ENCODE measurements around the gene PLIN4. TPM values are rescaled to one million over a fixed set of nuclear protein-coding genes. Genes with fewer than 3 reads are reported as not detected.

PLIN4 gene
- total RNA-seq, 1 donor from 2014 or later, result 4.1 TPM

DNA sequence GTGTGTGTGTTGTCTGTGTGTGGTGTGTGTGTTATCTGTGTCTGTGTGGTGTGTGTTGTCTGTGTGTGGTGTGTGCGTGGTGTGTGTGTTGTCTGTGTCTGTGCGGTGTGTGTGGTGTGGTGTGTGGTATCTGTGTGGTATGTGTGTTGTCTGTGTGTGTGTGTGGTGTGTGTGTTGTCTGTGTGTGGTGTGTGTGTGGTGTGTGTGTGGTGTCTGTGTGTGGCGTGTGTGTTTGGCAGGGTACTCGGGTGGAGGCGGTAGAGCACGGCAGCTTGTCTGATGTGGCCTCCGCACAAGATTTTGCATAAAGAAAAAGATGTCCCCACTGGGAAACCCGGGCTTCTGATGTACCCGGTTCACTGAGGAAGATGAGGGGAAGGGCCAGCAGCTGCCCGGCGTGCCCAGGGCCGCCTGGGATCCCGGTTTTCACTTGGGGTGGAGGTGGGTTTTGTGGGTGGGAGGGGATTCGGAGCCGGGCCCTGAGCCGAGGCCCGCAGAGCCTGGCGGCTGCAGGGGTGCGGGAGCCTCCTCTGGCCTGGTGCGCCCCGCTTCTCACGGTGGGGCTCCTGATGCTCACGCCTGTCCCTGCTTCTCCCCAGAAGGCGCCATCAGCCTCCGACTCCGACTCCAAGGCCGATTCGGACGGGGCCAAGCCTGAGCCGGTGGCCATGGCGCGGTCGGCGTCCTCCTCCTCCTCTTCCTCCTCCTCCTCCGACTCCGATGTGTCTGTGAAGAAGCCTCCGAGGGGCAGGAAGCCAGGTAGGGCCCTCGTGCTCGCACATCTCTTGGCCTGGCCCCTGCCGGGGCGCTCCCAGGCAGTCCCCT is 25.0 kb downstream of the PLIN4 start:
- H3K27me3 ChIP-seq, result no peaks in the 10 kb centered on the region
- intact Hi-C loops (cut with DNase I), result no loop called here
- H3K9me3 ChIP-seq, result no peaks in the 10 kb centered on the region
- H3K36me3 ChIP-seq, result peaks cover 76% of the 10 kb centered on the region
- TF ChIP-seq, protein P1, sequence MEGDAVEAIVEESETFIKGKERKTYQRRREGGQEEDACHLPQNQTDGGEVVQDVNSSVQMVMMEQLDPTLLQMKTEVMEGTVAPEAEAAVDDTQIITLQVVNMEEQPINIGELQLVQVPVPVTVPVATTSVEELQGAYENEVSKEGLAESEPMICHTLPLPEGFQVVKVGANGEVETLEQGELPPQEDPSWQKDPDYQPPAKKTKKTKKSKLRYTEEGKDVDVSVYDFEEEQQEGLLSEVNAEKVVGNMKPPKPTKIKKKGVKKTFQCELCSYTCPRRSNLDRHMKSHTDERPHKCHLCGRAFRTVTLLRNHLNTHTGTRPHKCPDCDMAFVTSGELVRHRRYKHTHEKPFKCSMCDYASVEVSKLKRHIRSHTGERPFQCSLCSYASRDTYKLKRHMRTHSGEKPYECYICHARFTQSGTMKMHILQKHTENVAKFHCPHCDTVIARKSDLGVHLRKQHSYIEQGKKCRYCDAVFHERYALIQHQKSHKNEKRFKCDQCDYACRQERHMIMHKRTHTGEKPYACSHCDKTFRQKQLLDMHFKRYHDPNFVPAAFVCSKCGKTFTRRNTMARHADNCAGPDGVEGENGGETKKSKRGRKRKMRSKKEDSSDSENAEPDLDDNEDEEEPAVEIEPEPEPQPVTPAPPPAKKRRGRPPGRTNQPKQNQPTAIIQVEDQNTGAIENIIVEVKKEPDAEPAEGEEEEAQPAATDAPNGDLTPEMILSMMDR (IDR thresholded peaks at IDR 0.05), result no peak
- DNase-seq (no peak), ATAC-seq (no peak)
- H3K4me3 ChIP-seq, result no peak overlapping the region
- no peaks in the 10 kb centered on the region for H3K4me1 ChIP-seq
- no peak overlapping the region for H3K27ac ChIP-seq

DNA sequence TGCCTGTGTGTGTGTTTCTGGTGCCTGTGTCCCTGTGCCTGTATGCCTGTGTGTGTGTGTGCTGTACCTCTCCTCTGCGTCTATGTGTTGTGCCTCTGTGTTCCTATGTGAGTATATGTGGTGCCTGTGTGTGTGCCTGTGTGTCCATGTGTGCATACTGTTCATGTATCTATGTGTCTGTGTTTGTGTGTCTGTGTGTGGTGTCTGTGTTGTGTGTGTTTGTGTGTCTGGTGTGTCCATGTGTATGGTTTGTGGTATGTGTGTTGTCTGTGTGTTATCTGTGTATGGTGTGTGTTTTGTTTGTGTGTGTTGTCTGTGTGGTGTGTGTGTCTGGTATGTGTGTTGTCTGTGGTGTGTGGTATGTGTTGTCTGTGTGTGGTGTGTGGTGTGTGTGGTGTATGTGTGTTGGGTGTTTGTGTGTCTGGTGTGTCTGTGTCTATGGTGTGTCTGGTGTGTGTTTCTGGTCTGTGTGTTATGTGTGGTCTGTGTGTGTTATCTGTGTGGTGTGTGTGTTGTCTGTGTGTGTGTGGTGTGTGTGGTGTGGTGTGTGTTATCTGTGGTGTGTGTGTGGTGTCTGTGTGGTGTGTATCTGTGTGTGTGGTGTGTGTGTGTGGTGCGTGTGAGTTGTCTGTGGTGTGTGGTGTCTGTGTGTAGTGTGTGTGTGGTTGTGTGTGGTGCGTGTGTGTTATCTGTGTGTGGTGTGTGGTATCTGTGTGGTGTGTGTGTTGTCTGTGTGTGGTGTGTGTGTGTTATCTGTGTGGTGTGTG is 25.8 kb downstream of the PLIN4 start:
- H3K27ac ChIP-seq, result no peak overlapping the region
- intact Hi-C loops (cut with DNase I), result no loop called here
- H3K4me1 ChIP-seq, result no peaks in the 10 kb centered on the region
- H3K27me3 ChIP-seq, result no peaks in the 10 kb centered on the region
- peaks cover 68% of the 10 kb centered on the region for H3K36me3 ChIP-seq
- no peaks in the 10 kb centered on the region for H3K9me3 ChIP-seq
- ATAC-seq (no peak), DNase-seq (no peak)
- TF ChIP-seq, protein P1 (IDR thresholded peaks at IDR 0.05), result no peak
- no peak overlapping the region for H3K4me3 ChIP-seq

DNA sequence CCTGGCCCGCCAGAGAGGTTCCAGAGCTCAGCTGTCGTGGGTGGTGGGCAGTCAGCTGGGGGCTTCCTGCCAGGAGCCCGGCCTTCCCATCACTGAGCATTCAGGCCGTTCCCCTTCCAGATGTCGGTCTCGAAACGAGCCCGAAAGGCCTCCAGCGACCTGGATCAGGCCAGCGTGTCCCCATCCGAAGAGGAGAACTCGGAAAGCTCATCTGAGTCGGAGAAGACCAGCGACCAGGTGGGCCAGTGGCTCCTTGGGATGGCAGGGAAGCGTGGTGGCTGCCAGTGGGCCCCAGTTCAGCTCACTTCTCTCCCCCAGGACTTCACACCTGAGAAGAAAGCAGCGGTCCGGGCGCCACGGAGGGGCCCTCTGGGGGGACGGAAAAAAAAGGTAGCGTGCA is 26.8 kb downstream of the PLIN4 start:
- intact Hi-C loops (cut with DNase I), result no loop called here
- TF ChIP-seq, protein P1 (IDR thresholded peaks at IDR 0.05), result no peak
- Histone ChIP-seq H3K36me3 (peaks cover 57% of the 10 kb centered on the region), H3K9me3 (no peaks in the 10 kb centered on the region), H3K4me3 (no peak overlapping the region), H3K4me1 (no peaks in the 10 kb centered on the region), H3K27ac (no peak overlapping the region), H3K27me3 (no peaks in the 10 kb centered on the region)
- DNase-seq (no peak), ATAC-seq (no peak)

DNA sequence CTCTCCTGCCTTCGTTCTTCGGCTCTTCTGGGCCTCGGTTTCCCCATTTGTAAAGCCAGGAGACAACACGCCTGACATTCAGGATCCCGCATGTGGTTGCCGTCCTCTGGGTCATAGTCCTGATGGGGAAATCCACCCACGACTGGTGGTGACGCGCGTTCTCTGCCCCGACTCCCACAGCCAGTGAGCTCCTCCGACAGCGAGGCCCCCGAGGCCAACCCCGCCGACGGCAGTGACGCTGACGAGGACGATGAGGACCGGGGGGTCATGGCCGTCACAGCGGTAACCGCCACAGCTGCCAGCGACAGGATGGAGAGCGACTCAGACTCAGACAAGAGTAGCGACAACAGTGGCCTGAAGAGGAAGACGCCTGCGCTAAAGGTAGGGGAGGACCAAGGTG is 29.8 kb downstream of the PLIN4 start:
- intact Hi-C loops (cut with DNase I), result no loop called here
- H3K4me3 ChIP-seq, result no peak overlapping the region
- no peak overlapping the region for H3K27ac ChIP-seq
- H3K36me3 ChIP-seq, result peaks cover 31% of the 10 kb centered on the region
- TF ChIP-seq, protein P1 (IDR thresholded peaks at IDR 0.05), result no peak
- ATAC-seq (no peak), DNase-seq (no peak)
- no peaks in the 10 kb centered on the region for H3K27me3 ChIP-seq
- H3K4me1 ChIP-seq, result no peaks in the 10 kb centered on the region
- no peaks in the 10 kb centered on the region for H3K9me3 ChIP-seq

DNA sequence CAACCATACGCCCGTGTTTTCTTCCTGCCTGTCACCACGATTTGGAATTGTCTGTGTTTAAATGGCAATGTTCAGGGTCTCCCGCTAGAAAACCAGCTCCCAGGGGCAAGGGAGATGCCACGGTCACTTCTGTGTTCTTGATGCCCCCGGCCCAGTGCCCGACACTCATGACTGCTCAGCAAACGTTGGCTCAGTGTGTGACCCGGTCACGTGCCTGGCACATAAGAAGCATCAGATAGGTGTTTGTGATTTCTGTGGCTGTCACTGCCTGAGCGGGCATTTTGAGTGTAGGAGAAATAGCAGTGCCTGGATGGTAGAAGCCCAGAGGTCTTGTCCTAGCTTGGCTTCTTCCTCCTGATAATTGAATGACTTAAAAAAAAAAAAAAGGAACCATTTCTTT is 30.7 kb downstream of the PLIN4 start:
- DNase-seq, result no peak
- no peaks in the 10 kb centered on the region for H3K27me3 ChIP-seq
- H3K4me1 ChIP-seq, result no peaks in the 10 kb centered on the region
- TF ChIP-seq, protein P1 (IDR thresholded peaks at IDR 0.05), result no peak
- no peaks in the 10 kb centered on the region for H3K9me3 ChIP-seq
- H3K36me3 ChIP-seq, result peaks cover 28% of the 10 kb centered on the region
- no peak overlapping the region for H3K4me3 ChIP-seq
- no peak for ATAC-seq
- H3K27ac ChIP-seq, result no peak overlapping the region
- intact Hi-C loops (cut with DNase I), result no loop called here
